Stimulated activated CD8-positive, alpha-beta memory T cell treated with anti-CD3 and anti-CD28 coated beads, Interleukin-15, amount 100 ng/mL, for 1 hour (primary cell): ENCODE data around the gene SPTLC1.

Experiments used
- DNase-seq: peaks from one replicate; pipeline ENCODE4 v3.0.0-alpha.2; 2020; ENCODE audit warnings: low read depth

SPTLC1 gene

GRCh38 chr9:92094655-92095054 lies 20.6 kb downstream of the SPTLC1 start:
- no peak for DNase-seq

DNA sequence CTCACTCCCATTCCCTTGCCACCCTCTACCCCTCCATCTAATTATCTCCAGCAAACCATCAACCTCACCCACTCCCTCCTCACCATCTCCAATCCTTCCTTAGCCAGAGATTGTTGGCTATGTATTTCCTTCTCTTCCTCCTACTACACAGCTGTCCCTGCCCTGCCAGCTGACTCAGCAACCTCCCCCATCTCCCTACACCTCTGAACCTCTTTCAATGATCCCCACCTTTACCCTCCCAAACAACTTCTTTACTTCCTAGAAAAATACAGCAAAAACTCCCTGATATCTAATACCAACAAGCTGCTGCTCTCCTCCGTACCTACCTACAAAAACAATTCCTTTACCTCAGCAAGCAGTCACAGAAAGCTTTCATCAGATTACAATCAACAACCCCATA lies 37.3 kb downstream of the SPTLC1 start:
- DNase-seq: no peak

DNA sequence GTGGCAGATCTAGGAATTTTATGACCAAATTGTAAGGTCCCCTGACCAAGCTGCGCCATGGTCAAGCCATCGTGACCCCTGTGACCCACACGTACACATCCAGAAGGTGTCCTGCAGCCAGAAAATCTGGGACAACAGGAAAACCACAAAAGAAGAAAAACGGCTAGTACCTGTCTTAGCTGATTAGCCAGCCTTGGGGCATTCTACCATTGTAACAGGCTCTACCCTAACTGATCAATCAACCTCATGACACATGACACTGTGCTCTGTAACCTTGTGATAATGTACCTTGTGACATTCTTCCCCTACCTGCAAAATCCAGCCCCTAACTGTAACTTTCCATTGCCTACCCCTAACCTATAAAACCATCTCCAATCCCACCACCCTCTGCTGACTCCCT lies 43.6 kb downstream of the SPTLC1 start:
- DNase-seq: no peak

- DNase-seq: no peak
Observed at GRCh38 chr9:92066168-92066567, 49.0 kb downstream of the SPTLC1 start.

GRCh38 chr9:92064711-92065110 lies 50.5 kb downstream of the SPTLC1 start:
- no peak for DNase-seq

GRCh38 chr9:92061184-92061583 lies 54.0 kb downstream of the SPTLC1 start:
- DNase-seq: no peak

GRCh38 chr9:92059661-92060060 lies 55.6 kb downstream of the SPTLC1 start:
- DNase-seq: no peak

GRCh38 chr9:92058723-92059444 lies 56.3 kb downstream of the SPTLC1 start:
- no peak for DNase-seq

GRCh38 chr9:92058026-92058425 lies 57.2 kb downstream of the SPTLC1 start:
- DNase-seq: no peak

- DNase-seq: no peak
Observed at GRCh38 chr9:92057226-92057625, 58.0 kb downstream of the SPTLC1 start.

- DNase-seq: no peak
Observed at GRCh38 chr9:92055624-92056023, 59.6 kb downstream of the SPTLC1 start.

GRCh38 chr9:92048924-92049625 lies 66.1 kb downstream of the SPTLC1 start:
- no peak for DNase-seq

DNA sequence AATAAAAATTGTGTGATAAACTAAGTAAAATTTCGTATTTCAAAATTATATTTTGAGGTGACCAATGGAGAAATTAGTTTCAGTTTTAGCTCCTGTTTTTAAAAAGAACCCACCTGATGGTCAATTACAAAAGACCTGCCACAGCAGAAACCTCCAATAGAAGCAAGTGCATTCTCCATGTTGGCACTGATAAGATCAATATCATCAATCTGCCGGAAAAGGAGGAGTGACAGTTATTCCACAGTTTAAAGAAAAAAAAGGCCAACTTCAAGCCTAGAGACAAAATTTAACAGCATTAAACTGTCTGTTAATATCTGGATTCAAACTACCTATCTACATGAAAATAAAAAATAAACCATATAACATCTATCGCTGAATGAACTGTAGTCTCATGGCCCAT lies 67.7 kb downstream of the SPTLC1 start:
- no peak for DNase-seq

DNA sequence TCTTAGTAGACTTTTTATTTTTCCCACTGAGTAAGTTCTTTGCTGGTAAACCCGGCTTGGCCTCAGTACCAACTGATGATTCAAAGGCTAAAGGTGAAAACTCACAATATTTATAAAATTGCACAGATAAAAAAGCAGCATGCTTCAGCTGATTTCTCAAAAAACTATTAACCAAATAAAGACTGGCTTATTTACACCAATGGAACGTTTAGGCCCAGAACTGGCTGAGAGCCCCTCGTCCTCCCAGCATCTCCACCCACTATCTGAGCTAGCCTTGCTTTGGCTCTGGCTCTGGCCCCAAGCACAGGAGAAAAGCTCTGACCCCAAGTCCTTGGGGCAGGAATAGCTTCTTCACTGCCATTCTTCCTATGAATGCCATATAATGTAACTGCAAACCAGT lies 68.5 kb downstream of the SPTLC1 start:
- no peak for DNase-seq

DNA sequence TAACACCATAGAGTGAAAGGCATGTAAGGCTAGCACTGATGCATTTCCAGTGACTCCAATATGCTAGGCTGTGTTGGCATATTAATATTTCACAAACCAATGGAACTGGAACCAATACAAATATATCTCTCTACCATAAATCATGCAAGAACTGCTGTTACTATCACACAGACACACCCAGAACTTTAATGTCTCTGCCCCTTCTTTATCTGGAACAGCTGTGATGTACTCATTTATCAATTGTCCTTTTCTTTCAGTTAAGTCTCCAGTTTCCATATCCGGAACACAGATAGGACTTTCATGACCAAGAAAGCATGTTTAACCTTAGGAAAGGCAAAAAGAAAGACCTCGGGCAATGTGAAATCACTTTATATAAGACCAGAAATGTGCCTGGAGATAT lies 70.3 kb downstream of the SPTLC1 start:
- no peak for DNase-seq

- no peak for DNase-seq
Observed at GRCh38 chr9:92043002-92043401, 72.2 kb downstream of the SPTLC1 start.

- no peak for DNase-seq
Observed at GRCh38 chr9:92042260-92042659, 73.0 kb downstream of the SPTLC1 start.

GRCh38 chr9:92036756-92037155 lies 78.5 kb downstream of the SPTLC1 start:
- DNase-seq: no peak

DNA sequence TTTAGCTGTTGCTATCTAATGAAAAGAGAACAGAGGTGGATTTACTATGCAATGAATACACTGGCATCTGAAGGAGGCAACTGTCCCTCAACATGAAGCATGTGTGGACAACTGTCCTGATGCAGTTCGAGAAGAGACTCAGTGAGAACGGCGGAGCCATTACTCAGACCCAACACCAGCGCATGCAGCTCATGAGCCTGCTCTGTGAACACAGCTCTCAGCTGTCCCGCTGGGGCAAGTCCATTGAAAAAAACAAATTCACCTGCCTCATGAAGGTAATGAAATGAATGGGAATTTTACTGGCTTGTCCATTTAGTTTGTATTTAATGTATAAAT lies 78.8 kb downstream of the SPTLC1 start:
- no peak for DNase-seq

DNA sequence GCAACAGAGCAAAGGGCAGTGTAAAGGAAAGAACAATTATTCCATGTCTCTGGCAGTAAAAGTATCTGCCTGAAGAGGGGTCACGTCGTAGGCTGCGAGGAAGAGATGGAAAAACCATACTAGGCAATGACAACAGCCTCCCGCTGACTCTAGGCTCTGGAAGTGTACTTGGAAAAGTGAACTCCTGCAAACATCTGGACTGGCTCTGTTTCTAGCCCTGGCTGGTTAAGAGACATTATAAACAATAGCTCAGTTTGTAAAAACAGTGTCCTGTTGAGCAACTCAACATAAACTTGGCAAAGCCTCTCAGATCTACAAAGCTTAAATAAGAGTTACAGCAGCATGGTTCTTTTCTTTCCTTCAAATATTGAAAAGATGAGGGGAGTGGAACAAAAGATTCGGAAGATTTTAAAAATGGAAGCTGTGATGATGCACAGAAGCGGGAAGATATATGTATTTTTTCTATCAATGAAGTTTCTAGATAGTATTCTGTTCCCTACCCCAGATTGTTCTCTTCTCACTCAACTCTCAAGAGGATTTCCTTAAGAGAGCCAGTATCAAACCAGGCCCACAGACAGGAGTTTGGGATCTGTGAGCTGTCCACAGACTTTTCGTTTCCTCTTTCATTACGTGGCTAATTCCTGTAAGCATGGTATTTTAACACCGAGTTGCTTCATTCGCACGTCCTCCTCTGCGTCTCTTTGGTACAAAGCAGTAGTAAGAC lies 79.4 kb downstream of the SPTLC1 start:
- DNase-seq: no peak

- no peak for DNase-seq
Observed at GRCh38 chr9:92035146-92035545, 80.1 kb downstream of the SPTLC1 start.

- no peak for DNase-seq
Observed at GRCh38 chr9:92033991-92034390, 81.2 kb downstream of the SPTLC1 start.

DNA sequence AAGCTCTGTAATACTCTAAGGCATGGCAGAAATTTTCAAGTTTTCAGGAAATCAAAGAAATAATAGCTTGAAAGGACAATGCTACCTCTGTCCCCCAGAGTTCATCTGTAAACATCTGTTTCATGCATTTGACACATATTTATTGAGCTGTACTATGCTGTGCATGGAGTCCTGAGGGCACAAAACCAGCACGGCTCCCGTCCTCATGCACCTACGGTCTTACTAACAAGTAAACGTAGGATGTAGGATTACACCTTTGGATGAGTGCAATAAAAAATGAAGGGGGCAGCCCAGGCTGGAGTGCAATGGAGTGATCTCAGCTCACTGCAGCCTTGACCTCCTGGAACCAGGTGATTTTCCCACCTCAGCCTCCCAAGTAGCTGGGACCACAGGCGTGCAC lies 81.9 kb downstream of the SPTLC1 start:
- DNase-seq: no peak
